ENCODE measurements around the gene CFAP157.

- no peak for TF ChIP-seq EZH2phosphoT487 (IDR thresholded peaks at IDR 0.05; ENCODE audit: low read depth, severe bottlenecking, unreplicated experiment)
- no peak for TF ChIP-seq CTCF (IDR thresholded peaks at IDR 0.05; ENCODE audit: poor library complexity)
- no peak for TF ChIP-seq EZH2 (IDR thresholded peaks at IDR 0.05; ENCODE audit: borderline replicate concordance)
Observed at GRCh38 chr9:127693143-127693542, 13.6 kb upstream of the CFAP157 start.

Data from hepatocyte (in vitro differentiated cells).